DLD1 (cell line): Measurements from ENCODE around the gene CKS2.
"Not testable (repeated sequence)": the region's sequence is repeated elsewhere in the genome, so short reads cannot be mapped to it uniquely, and the experiment has no call there.

Source experiments
- in situ Hi-C: cut with HindIII; loops from 2 replicates; pipeline ENCODE4 v1.10.0; 2017; ENCODE audit warnings: low sequenced_read_pairs

Gene CKS2

GRCh38 chr9:89310475-89311345 lies at the start of gene CKS2:
CKS2 (plus strand) TSS chr9:89311195; CDS start chr9:89311293, 98 bp downstream.
- in situ Hi-C loops: no loop called here

GRCh38 chr9:89273528-89274279 lies 37.3 kb upstream of the CKS2 start:
- in situ Hi-C loops: no loop called here

GRCh38 chr9:89274838-89275237 lies 36.2 kb upstream of the CKS2 start:
- in situ Hi-C loops: no loop called here

- in situ Hi-C loops: not testable (repeated sequence)
Measured at GRCh38 chr9:89276040-89276439, 35.0 kb upstream of the CKS2 start.

GRCh38 chr9:89277043-89277442 lies 34.0 kb upstream of the CKS2 start:
- in situ Hi-C loops: no loop called here

- in situ Hi-C loops: no loop called here
Measured at GRCh38 chr9:89277454-89277853, 33.5 kb upstream of the CKS2 start.

- in situ Hi-C loops: no loop called here
Measured at GRCh38 chr9:89278551-89278950, 32.4 kb upstream of the CKS2 start.

GRCh38 chr9:89278997-89279739 lies 31.8 kb upstream of the CKS2 start:
- in situ Hi-C loops: no loop called here

GRCh38 chr9:89281106-89281505 lies 29.9 kb upstream of the CKS2 start:
- in situ Hi-C loops: no loop called here

- in situ Hi-C loops: not testable (repeated sequence)
Measured at GRCh38 chr9:89282248-89282968, 28.6 kb upstream of the CKS2 start.

GRCh38 chr9:89284076-89284475 lies 26.9 kb upstream of the CKS2 start:
- in situ Hi-C loops: no loop called here

- in situ Hi-C loops: no loop called here
Measured at GRCh38 chr9:89291741-89292140, 19.3 kb upstream of the CKS2 start.

GRCh38 chr9:89293014-89293413 lies 18.0 kb upstream of the CKS2 start:
- in situ Hi-C loops: no loop called here

- in situ Hi-C loops: no loop called here
Measured at GRCh38 chr9:89295400-89295799, 15.6 kb upstream of the CKS2 start.

GRCh38 chr9:89301996-89302395 lies 9.0 kb upstream of the CKS2 start:
- in situ Hi-C loops: not testable (repeated sequence)

GRCh38 chr9:89304020-89304833 lies 6.8 kb upstream of the CKS2 start:
- in situ Hi-C loops: no loop called here

GRCh38 chr9:89304834-89305188 lies 6.2 kb upstream of the CKS2 start:
- in situ Hi-C loops: no loop called here

GRCh38 chr9:89305868-89306267 lies 5.1 kb upstream of the CKS2 start:
- in situ Hi-C loops: no loop called here

GRCh38 chr9:89309166-89309565 lies 1.8 kb upstream of the CKS2 start:
- in situ Hi-C loops: no loop called here
